Spleen (tissue), 11 donors: ENCODE measurements around the gene NCBP2. TPM values are rescaled to one million over a fixed set of nuclear protein-coding genes. Genes with fewer than 3 reads are reported as not detected.

Experiments used
- DNase-seq: peaks from one replicate; pipeline ENCODE4 v3.0.0-alpha.2; 2020
- H3K27ac ChIP-seq, 8 donors: fragments of 200-600 bp; sonication (generic) in 7 of 8; 1 replicate in 4 of 8; 2 replicates in 4 of 8; pipeline versions ENCODE4 v1.5.0 to v1.8.0; 2016 to 2021; ENCODE audit warnings: inconsistent platforms in 4 of 8, mild to moderate bottlenecking in 4 of 8, moderate library complexity in 1 of 8
- H3K27me3 ChIP-seq, 7 donors: fragments of 200-600 bp; sonication (generic) in 6 of 7; replicated peaks in 1 of 7; 1 replicate in 4 of 7; 2 replicates in 3 of 7; pipeline versions ENCODE4 v1.5.0 to v1.8.0; 2016 to 2021; ENCODE audit warnings: inconsistent platforms in 3 of 7, mild to moderate bottlenecking in 1 of 7
- H3K36me3 ChIP-seq, 6 donors: fragments of 200-600 bp; sonication (generic) in 5 of 6; 1 replicate in 4 of 6; 2 replicates in 2 of 6; pipeline versions ENCODE4 v1.5.0 to v1.8.0; 2016 to 2021; ENCODE audit warnings: inconsistent platforms in 2 of 6
- H3K4me1 ChIP-seq, 6 donors: fragments of 200-600 bp; sonication (generic) in 5 of 6; 1 replicate in 3 of 6; 2 replicates in 3 of 6; pipeline versions ENCODE4 v1.5.0 to v1.8.0; 2016 to 2021; ENCODE audit warnings: inconsistent platforms in 3 of 6
- H3K4me3 ChIP-seq, 8 donors: fragments of 200-600 bp; sonication (generic) in 7 of 8; 1 replicate in 4 of 8; 2 replicates in 4 of 8; pipeline versions ENCODE4 v1.5.0 to v1.8.0; 2016 to 2021; ENCODE audit warnings: inconsistent platforms in 4 of 8, mild to moderate bottlenecking in 4 of 8, moderate library complexity in 2 of 8
- H3K9me3 ChIP-seq, 8 donors: fragments of 200-600 bp; sonication (generic) in 7 of 8; 1 replicate in 4 of 8; 2 replicates in 4 of 8; pipeline versions ENCODE4 v1.5.0 to v1.8.0; 2016 to 2021; ENCODE audit warnings: inconsistent platforms in 4 of 8
- POLR2A ChIP-seq, 3 donors: fragments of 450-650 bp; IDR thresholded peaks; one replicate each; pipeline ENCODE4 v1.5.1; 2017; ENCODE audit warnings: antibody characterized with exemption in 3 of 3, mild to moderate bottlenecking in 1 of 3
- POLR2AphosphoS5 ChIP-seq, 3 donors: sonication (generic); formaldehyde crosslinking; IDR thresholded peaks; one replicate each; pipeline ENCODE4 v1.5.1; 2017; ENCODE audit warnings: antibody characterized with exemption in 3 of 3
- WGBS, 5 donors: extraction: QIAGEN DNeasy Blood & Tissue Kit in 3 of 5; methylation state at CpG; one replicate each; pipeline versions ENCODE4 v1.1.5 to v1.1.7; 2013 to 2018; 5-methylcytosine and 5-hydroxymethylcytosine counted together
- intact Hi-C: fragments of 100-400 bp; cut with DNase I; formaldehyde crosslinking; loops from one replicate; pipeline ENCODE4 v1.15.0; 2023; ENCODE audit warnings: low total_unique reads
- polyA plus RNA-seq, 3 donors: library from polyadenylated mRNA; stranded (reverse); fragments of 200-250 nt; gene quantifications; one replicate each; pipeline ENCODE4 v1.2.1, GENCODE V29; 2013
- total RNA-seq, 7 donors: library from RNA; depleted of rRNA in 3 of 7; stranded (reverse); fragments of >200 nt in 3 of 7; fragmentation: NEBNext Ultra II Directional in 4 of 7; extraction: Animal tissue kit (Norgen Biotek cat#: 25700) in 4 of 7; gene quantifications; one replicate each; pipeline versions ENCODE4 v1.1.0 to v1.2.1, GENCODE V29; 2016 to 2021
- TF ChIP-seq, protein P1 (sequence below), 11 experiments: fragments of 200-600 bp in 7 of 11; fragments of 450-650 bp in 4 of 11; sonication (generic) in 4 of 11; IDR thresholded peaks in 8 of 11; conservative IDR thresholded peaks in 3 of 11; 1 replicate in 7 of 11; 2 replicates in 4 of 11; pipeline versions ENCODE4 v1.4.0 to v1.8.0; 2016 to 2021; ENCODE audit warnings: antibody characterized with exemption in 11 of 11, inconsistent platforms in 4 of 11, mild to moderate bottlenecking in 1 of 11
- donor health status: healthy with polysubstance abuse.
- donor health status: DM: no; HTN: no; CAD: no; lungs with moderate emphysema.
- donor health status: DM: no; HTN: no; CAD: no.
- donor health status: Bipolar disorder and iron deficiency.
- donor health status: healthy.
- donor health status: DM: no; HTN: no; CAD: no.
- donor health status: DM: yes; HTN: yes; CAD: no.

Gene NCBP2
- total and polyA plus RNA-seq, 10 donors: 44.6 to 61.1 (median 49.9) TPM

DNA sequence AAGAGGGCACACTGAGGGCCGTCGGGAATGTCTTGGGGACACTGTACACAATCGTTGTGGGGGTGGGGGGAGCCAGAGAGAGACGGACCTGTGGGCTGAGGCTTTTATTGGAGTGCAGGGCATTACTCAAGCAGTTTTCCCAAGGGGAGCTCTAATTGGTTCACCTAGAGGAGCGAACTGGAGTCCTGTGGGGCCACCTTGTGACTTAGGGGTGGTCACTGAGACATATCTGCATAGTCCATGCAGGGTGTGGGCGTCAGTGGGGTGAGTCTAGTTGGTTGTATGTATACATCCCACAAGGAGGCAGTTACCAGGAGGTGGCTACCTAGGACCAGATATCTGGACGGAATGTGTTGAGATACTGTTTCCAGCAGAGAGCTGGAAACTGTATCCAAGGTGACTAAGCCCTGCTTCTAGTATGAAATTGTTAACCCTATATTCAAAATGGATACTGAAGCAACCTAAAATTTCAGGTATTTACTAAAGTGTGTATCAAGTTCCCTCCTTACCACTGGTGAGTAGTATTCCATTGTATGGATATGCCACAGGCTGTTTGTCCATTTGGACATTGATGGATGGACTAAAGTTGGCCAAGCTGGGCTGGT lies 28.9 kb upstream of the NCBP2 start:
- no peak overlapping the region for H3K4me3 ChIP-seq
- no peak overlapping the region for H3K27ac ChIP-seq
- H3K4me1 ChIP-seq: peaks cover 0 to 26% (median 17%) of the 10 kb centered on the region in 6 donors
- H3K9me3 ChIP-seq: no peaks in the 10 kb centered on the region
- no peak for DNase-seq
- H3K27me3 ChIP-seq: peaks cover 0 to 7% (median 0%) of the 10 kb centered on the region in 7 donors
- H3K36me3 ChIP-seq: no peaks in the 10 kb centered on the region
- intact Hi-C loops: loop anchor here (10.0 kb wide), 1 partner anchor 214 kb away; no protein-coding TSS in a partner anchor
- no peak for TF ChIP-seq POLR2AphosphoS5 (IDR thresholded peaks at IDR 0.05)
- 69 to 94% (median 81%) methylated on average over 5 to 7 of the region's 7 CpGs for WGBS, 5 donors

DNA sequence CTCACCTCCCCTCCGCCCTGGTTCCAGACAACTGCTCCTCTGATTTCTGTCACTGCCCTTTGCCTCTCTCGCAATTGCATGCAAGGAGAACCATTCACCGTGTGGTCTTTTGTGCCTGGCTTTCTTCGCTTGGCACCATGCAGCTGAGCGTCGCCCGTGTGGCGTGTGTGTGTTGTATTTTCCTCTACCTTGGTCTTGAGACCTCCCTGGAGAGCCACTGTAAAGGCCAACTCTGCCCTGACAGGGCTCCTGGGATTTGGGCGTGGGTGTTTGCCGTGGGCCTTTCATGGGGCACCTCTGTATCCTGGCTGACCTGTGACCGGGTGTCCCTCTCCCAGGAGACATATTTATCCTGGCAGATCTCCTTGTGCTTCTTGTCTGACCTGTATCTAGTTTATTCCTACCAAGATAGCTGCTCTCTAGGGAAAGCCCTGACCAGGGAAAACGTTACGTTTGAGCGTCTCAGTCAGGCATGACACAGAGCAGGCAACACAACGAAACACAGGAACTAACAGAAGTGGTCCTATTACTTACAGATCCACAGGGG lies 28.3 kb upstream of the NCBP2 start:
- TF ChIP-seq POLR2AphosphoS5 (IDR thresholded peaks at IDR 0.05) (no peak), POLR2A (IDR thresholded peaks at IDR 0.05) (no peak)
- TF ChIP-seq, protein P1, sequence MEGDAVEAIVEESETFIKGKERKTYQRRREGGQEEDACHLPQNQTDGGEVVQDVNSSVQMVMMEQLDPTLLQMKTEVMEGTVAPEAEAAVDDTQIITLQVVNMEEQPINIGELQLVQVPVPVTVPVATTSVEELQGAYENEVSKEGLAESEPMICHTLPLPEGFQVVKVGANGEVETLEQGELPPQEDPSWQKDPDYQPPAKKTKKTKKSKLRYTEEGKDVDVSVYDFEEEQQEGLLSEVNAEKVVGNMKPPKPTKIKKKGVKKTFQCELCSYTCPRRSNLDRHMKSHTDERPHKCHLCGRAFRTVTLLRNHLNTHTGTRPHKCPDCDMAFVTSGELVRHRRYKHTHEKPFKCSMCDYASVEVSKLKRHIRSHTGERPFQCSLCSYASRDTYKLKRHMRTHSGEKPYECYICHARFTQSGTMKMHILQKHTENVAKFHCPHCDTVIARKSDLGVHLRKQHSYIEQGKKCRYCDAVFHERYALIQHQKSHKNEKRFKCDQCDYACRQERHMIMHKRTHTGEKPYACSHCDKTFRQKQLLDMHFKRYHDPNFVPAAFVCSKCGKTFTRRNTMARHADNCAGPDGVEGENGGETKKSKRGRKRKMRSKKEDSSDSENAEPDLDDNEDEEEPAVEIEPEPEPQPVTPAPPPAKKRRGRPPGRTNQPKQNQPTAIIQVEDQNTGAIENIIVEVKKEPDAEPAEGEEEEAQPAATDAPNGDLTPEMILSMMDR (IDR thresholded peaks at IDR 0.05 in 8 of 11, conservative IDR thresholded peaks at IDR 0.05 in 3 of 11): no peak
- peak; percentile 30 for DNase-seq
- H3K36me3 ChIP-seq: no peaks in the 10 kb centered on the region
- WGBS, 5 donors: 81 to 92% (median 86%) methylated on average over 15 of the region's 15 CpGs
- H3K4me3 ChIP-seq: peak overlapping the region in 1 of 8 donors; percentile 97
- H3K4me1 ChIP-seq: peaks cover 0 to 26% (median 17%) of the 10 kb centered on the region in 6 donors
- H3K9me3 ChIP-seq: no peaks in the 10 kb centered on the region
- intact Hi-C loops: loop anchor here (10.0 kb wide), 1 partner anchor 214 kb away; no protein-coding TSS in a partner anchor
- no peak overlapping the region for H3K27ac ChIP-seq
- H3K27me3 ChIP-seq: peaks cover 0 to 7% (median 0%) of the 10 kb centered on the region in 7 donors

DNA sequence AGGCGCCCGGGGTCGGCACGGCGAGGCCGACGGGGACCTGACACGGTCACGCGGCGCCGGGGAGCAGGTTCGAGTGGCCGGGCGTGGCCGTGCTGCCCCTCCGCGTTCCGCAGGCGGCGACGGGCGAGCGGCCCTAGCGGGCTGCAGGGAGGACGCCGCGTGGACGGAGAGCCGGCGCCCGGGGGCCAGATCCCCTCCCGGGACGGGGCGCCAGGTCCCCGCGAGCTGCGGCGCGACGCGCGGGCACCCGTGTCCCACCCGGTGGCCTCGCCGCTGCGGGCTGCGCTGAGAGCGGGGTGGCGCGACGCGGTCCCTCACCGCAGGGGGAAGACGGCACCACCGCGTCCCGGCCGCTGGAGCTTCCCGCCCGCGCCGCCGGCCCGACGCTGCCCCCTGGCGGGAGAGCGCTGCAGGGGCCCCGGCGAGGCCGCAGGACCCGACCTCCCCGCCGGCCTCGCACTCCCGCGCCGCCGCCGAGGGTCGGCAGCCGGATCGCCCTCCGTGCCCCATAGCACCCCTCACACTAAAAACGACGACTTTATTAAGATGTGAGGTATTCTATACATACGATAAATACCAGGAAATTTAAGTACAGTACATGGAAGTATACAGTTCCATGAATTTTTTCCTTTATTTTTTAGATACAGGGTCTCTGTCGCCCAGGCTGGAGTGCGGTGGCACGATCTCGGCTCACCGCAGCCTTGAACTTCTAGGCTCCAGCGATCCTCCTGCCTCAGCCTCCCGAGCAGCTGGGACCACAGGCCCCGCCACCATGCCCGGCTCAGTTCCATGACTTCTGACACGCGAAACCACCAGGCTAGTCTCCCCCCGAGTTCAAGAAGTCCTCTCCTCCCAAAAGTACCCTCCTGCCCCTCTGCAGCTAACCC lies 27.6 kb upstream of the NCBP2 start:
- intact Hi-C loops: loop anchor here (10.0 kb wide), 2 partner anchors 125 to 215 kb away; no protein-coding TSS in a partner anchor
- 9 to 36% (median 15%) methylated on average over 25 to 100 of the region's 100 CpGs for WGBS, 5 donors
- peak overlapping the region in 6 of 8 donors; percentile 44 to 85 (median 76) for H3K27ac ChIP-seq

DNA sequence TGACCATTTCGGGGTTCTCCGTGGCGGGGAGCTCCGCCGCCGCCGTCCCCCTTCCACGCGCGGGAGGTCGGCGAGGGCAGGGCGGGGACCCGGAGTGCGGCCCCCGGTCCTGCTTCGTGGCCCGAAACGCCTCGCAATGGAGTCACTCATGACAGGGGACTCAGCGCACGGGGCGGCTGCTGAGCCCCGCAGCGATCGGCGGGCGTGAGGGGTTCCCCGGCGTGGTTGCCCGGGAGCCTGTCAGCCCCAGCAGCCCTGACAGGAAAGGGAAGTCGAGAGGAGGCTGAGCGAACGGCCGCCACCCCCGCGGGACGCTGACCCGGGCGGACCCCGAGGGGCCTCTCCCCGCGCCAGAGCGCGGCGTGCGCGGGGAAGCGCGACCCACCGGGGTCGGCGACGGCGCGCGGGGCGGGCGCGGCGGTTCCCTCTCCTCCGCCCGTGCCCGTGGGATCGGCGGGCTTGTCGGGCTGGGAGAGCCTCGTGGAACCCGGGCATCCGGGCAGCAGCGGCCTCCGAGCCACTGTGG lies 26.9 kb upstream of the NCBP2 start:
- 0% methylated on average over 3 to 72 of the region's 72 CpGs for WGBS, 5 donors
- Histone ChIP-seq H3K9me3 (no peaks in the 10 kb centered on the region), H3K27ac (peak overlapping the region; percentile 14 to 85 (median 71)), H3K27me3 (peaks cover 0 to 7% (median 0%) of the 10 kb centered on the region in 7 donors), H3K4me1 (peaks cover 0 to 26% (median 17%) of the 10 kb centered on the region in 6 donors), H3K36me3 (no peaks in the 10 kb centered on the region), H3K4me3 (peak overlapping the region; percentile 72 to 97 (median 86))
- intact Hi-C loops: loop anchor here (10.0 kb wide), 1 partner anchor 124 kb away; no protein-coding TSS in a partner anchor
- TF ChIP-seq POLR2AphosphoS5 (IDR thresholded peaks at IDR 0.05) (peak in 1 of 3 donors; percentile 41), POLR2A (IDR thresholded peaks at IDR 0.05) (no peak)
- peak; percentile 90 for DNase-seq

More for the DNA sequence above, 27.6 kb upstream of the NCBP2 start:
- H3K36me3 ChIP-seq: no peaks in the 10 kb centered on the region
- TF ChIP-seq, protein P1 (IDR thresholded peaks at IDR 0.05 in 8 of 11, conservative IDR thresholded peaks at IDR 0.05 in 3 of 11): peak in 8 of 11 experiments; percentile 45 to 95 (median 94)
- TF ChIP-seq POLR2AphosphoS5 (IDR thresholded peaks at IDR 0.05) (peak in 2 of 3 donors; percentile 58 to 61), POLR2A (IDR thresholded peaks at IDR 0.05) (no peak)
- no peaks in the 10 kb centered on the region for H3K9me3 ChIP-seq
- H3K27me3 ChIP-seq: peaks cover 0 to 7% (median 0%) of the 10 kb centered on the region in 7 donors
- peak overlapping the region; percentile 72 to 97 (median 86) for H3K4me3 ChIP-seq
- DNase-seq: peak; percentile 93
- peaks cover 0 to 26% (median 17%) of the 10 kb centered on the region in 6 donors for H3K4me1 ChIP-seq
